Retinal pigment epithelial cell (primary cell): ENCODE data around the gene ARHGDIG.
A peak's percentile ranks its signal among the peaks of the same experiment; 100 is the strongest.

ENCODE experiments used
- DNase-seq: peaks from one replicate; pipeline ENCODE4 v3.0.0-alpha.2; 2010; ENCODE audit warnings: low read depth
- H3K4me3 ChIP-seq: 2 replicates; pipeline ENCODE4 v1.5.1; 2011; ENCODE audit warnings: mild to moderate bottlenecking, low read length, control low read depth, moderate library complexity
- CTCF ChIP-seq: conservative IDR thresholded peaks from 2 replicates; pipeline ENCODE4 v1.5.1; 2011; ENCODE audit warnings: low read depth, low read length, control low read depth, inconsistent platforms

ARHGDIG gene

GRCh38 chr16:303760-304505, 23.5 kb downstream of the ARHGDIG start:
- no peak for DNase-seq
- H3K4me3 ChIP-seq, result no peak overlapping the region
- peak; percentile 19 for TF ChIP-seq CTCF

GRCh38 chr16:305916-306626, 25.7 kb downstream of the ARHGDIG start:
- no peak for DNase-seq
- no peak overlapping the region for H3K4me3 ChIP-seq

GRCh38 chr16:306911-307370, 26.6 kb downstream of the ARHGDIG start:
- H3K4me3 ChIP-seq, result no peak overlapping the region
- DNase-seq, result no peak
- TF ChIP-seq CTCF, result no peak

More at GRCh38 chr16:305916-306626, 25.7 kb downstream of the ARHGDIG start:
- no peak for TF ChIP-seq CTCF

- no peak overlapping the region for H3K4me3 ChIP-seq
- DNase-seq, result no peak
- no peak for TF ChIP-seq CTCF
Measured at GRCh38 chr16:307691-308312, 27.4 kb downstream of the ARHGDIG start.

- DNase-seq, result no peak
- TF ChIP-seq CTCF, result no peak
- no peak overlapping the region for H3K4me3 ChIP-seq
Measured at GRCh38 chr16:309476-309875, 29.1 kb downstream of the ARHGDIG start.

GRCh38 chr16:311725-312124, 31.3 kb downstream of the ARHGDIG start:
- no peak for DNase-seq
- H3K4me3 ChIP-seq, result no peak overlapping the region
- TF ChIP-seq CTCF, result no peak
